SJCRH30 (cell line): ENCODE results near the gene ROCK2. TPM values are rescaled to one million over a fixed set of nuclear protein-coding genes. Genes with fewer than 3 reads are reported as not detected.

Experiments
- DNase-seq, 2 experiments: peaks; one replicate each; pipeline ENCODE4 v3.0.0-alpha.2; 2015 to 2020
- H3K27ac ChIP-seq: fragments of 250-450 bp; sonication (Bioruptor Pico); 2 replicates; pipeline ENCODE4 v1.5.1; 2020; ENCODE audit warnings: mild to moderate bottlenecking, moderate library complexity
- H3K27me3 ChIP-seq: fragments of 250-450 bp; sonication (Bioruptor Pico); 2 replicates; pipeline ENCODE4 v1.5.1; 2020; ENCODE audit warnings: mild to moderate bottlenecking, moderate library complexity
- H3K36me3 ChIP-seq: fragments of 250-450 bp; sonication (Bioruptor Pico); 2 replicates; pipeline ENCODE4 v1.5.1; 2020; ENCODE audit warnings: mild to moderate bottlenecking, moderate library complexity
- H3K4me1 ChIP-seq: fragments of 250-450 bp; sonication (Bioruptor Pico); 2 replicates; pipeline ENCODE4 v1.5.1; 2020; ENCODE audit warnings: mild to moderate bottlenecking, moderate library complexity
- H3K4me3 ChIP-seq: fragments of 250-450 bp; sonication (Bioruptor Pico); 2 replicates; pipeline ENCODE4 v1.5.1; 2020; ENCODE audit warnings: mild to moderate bottlenecking, moderate library complexity
- H3K9me3 ChIP-seq: fragments of 250-450 bp; sonication (Bioruptor Pico); replicated peaks from 2 replicates; pipeline ENCODE4 v1.5.1; 2020; ENCODE audit warnings: mild to moderate bottlenecking, moderate library complexity
- total RNA-seq: library from RNA; depleted of rRNA; stranded (reverse); fragments of >200 nt; shearing (Covaris generic); gene quantifications from 2 replicates; pipeline ENCODE4 v1.2.3, GENCODE V29; 2014

The ROCK2 gene
- total RNA-seq, 1 experiment from 2014 or later: 61.2 TPM

DNA sequence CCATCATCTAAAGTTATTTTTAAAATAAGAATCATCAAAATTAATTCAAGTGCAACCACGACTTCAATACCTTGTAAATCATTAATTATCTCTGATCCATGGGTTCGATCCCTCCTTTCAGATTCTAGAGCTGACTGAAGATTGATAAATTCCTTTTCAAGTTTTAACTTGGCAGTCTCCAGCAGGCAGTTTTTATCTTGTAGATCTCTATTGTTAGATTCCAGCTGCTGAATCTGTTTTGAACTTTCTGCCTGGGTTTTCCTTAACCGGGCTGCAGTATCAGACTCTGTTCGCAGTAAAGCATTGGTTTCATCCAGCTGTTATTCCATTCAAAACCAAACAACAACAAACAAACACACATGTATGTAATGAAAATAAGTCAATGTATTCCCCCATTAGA, 129.7 kb downstream of the ROCK2 start:
- Histone ChIP-seq H3K4me1 (no peaks in the 10 kb centered on the region), H3K27ac (no peak overlapping the region), H3K36me3 (peaks cover 68% of the 10 kb centered on the region), H3K27me3 (no peaks in the 10 kb centered on the region), H3K4me3 (no peak overlapping the region), H3K9me3 (no peaks in the 10 kb centered on the region)
- DNase-seq: no peak

DNA sequence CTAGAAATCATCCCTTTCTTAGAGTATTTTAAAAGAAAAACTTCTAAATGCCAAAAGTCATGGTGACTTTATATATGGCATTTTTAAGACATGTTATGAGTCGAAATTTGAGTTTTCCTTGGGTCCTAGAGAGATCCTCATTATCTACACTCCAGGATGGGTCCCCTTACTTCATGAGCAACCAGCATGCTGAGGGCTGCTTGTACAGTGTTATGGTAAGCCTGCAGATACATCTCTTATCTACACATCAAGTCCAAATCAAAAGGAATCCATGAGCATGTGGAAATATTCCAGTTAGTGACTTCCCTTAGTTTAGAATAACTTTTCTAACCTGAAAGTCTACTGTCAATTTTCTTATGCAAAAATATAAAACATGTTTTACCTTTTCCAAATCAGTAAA, 130.5 kb downstream of the ROCK2 start:
- no peak overlapping the region for H3K4me3 ChIP-seq
- H3K27me3 ChIP-seq: no peaks in the 10 kb centered on the region
- no peak for DNase-seq
- H3K36me3 ChIP-seq: peaks cover 63% of the 10 kb centered on the region
- H3K9me3 ChIP-seq: no peaks in the 10 kb centered on the region
- H3K4me1 ChIP-seq: no peaks in the 10 kb centered on the region
- H3K27ac ChIP-seq: no peak overlapping the region

DNA sequence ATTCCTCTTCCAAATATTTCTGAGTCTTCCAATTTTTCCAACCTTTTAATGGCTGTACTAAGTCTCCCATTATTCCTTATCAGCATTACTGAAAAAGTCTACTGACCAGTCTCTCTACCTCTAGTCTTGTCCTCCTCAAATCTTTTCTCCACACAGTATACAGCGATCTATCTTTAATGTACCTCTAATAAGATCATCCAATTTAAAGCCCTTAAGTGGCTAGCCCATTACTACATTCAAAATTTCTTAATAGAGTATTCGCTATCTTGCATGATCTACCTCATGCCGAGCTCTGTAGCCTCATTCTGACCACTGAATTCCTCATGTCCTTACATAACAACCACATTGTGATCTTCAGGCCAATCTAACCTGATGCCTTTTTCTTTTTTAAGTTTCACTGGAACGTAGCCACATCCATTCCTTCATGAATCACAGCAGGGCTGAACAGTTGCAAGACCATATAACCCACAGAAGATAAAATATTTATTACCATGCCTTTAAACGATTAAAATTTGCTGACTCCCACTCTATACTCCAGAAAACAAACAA, 131.3 kb downstream of the ROCK2 start:
- Histone ChIP-seq H3K27ac (no peak overlapping the region), H3K9me3 (no peaks in the 10 kb centered on the region), H3K27me3 (no peaks in the 10 kb centered on the region), H3K4me3 (no peak overlapping the region), H3K36me3 (peaks cover 56% of the 10 kb centered on the region), H3K4me1 (no peaks in the 10 kb centered on the region)
- DNase-seq: no peak

DNA sequence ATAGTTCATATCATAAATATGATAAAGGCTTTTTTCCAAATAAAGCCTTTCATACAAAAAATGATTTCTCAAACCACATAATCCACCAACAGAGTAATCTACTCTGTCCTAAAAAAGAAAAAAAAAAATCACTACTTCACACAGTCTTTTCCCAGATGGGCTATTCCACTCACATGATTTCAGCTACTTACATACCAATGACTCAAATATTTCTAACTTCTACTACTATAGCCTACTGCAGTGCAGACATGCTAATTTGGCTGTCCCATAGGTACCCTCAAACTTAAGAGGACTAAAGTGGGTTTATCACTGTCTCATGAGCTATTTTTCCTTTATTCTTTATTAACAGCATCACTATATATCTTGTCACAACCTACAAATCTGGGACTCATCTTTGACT, 131.8 kb downstream of the ROCK2 start:
- Histone ChIP-seq H3K27ac (no peak overlapping the region), H3K4me1 (no peaks in the 10 kb centered on the region), H3K4me3 (no peak overlapping the region), H3K36me3 (peaks cover 53% of the 10 kb centered on the region), H3K9me3 (no peaks in the 10 kb centered on the region), H3K27me3 (no peaks in the 10 kb centered on the region)
- no peak for DNase-seq

DNA sequence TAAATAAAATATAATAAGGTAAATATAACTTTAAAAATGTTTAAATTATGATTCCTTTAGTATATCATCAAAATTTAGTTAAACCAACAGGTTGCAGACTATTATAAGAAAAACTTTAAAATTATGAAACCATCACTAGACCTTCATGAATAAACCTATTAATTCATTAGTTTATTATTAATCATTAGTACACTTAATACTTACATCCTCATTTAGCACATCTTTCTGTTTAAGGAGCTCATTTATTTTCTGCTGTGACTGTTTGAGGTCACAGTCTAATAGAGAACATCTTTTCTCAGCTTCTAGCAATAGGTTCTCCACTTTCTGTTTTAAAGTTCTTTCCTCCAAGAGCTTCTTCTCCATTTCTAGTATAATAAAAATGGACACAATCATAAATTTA, 136.4 kb downstream of the ROCK2 start:
- Histone ChIP-seq H3K9me3 (no peaks in the 10 kb centered on the region), H3K4me3 (no peak overlapping the region), H3K27me3 (no peaks in the 10 kb centered on the region), H3K4me1 (no peaks in the 10 kb centered on the region), H3K27ac (no peak overlapping the region), H3K36me3 (peaks cover 34% of the 10 kb centered on the region)
- DNase-seq: no peak

DNA sequence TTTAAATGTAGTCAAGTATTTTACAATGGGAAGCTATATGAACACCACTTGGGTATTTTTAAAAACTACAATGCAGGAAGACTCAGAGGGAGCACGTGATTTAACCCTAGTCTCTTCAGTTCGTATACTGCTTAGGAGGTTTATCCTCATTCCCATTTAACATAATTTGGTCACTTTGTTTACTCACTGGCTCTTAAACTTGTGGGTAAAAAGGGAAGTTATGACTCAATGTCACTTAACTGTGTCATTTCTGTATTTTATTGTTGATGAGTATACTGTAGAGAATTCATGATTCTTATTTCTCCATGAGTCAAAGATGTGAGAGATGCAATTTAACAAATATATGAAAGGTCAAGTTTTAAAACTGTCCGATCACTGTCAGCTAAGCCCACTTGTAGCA, 141.0 kb downstream of the ROCK2 start:
- no peak overlapping the region for H3K4me3 ChIP-seq
- peaks cover 39% of the 10 kb centered on the region for H3K36me3 ChIP-seq
- no peaks in the 10 kb centered on the region for H3K4me1 ChIP-seq
- no peak overlapping the region for H3K27ac ChIP-seq
- DNase-seq: no peak
- no peaks in the 10 kb centered on the region for H3K9me3 ChIP-seq
- H3K27me3 ChIP-seq: no peaks in the 10 kb centered on the region

DNA sequence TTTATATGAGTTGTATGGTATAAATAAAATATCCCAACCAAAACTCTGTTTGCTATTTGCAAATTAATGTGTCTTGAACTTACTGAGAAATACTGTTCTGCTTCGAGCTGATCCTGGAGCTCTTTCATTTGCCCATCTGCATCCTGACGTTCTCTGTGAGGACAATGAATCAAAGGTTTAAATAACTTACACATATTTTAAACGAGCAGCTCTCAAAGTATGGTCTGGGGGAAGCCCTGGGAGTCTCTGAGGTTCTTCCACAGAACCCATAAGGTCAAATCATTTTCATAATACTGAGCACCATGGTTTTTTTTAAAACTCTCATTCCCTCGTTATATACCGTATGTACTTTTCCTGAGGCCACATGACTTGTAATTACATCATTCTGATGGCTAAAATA, 142.5 kb downstream of the ROCK2 start:
- Histone ChIP-seq H3K27me3 (no peaks in the 10 kb centered on the region), H3K36me3 (peaks cover 47% of the 10 kb centered on the region), H3K4me3 (no peak overlapping the region), H3K9me3 (no peaks in the 10 kb centered on the region), H3K4me1 (no peaks in the 10 kb centered on the region), H3K27ac (no peak overlapping the region)
- DNase-seq: no peak

DNA sequence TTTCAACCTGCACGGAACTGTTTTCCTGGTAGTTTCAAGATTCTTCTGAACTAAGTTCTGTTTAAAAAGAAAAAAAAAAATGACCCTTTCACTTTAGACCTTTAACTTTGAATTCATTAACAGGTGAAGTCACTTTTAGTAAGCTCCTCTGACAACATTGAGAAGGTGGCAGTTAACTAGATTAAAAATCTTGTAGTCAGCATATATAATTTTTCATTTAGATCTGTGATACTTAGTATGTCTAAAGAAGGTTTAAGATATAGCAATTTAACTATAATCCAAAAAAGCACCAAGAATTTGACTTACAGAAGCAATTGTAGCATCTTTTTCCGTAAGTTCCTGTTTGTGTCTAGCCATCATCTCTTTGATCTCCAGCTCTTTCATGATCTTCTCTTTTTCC, 143.8 kb downstream of the ROCK2 start:
- H3K9me3 ChIP-seq: no peaks in the 10 kb centered on the region
- H3K27me3 ChIP-seq: no peaks in the 10 kb centered on the region
- H3K4me3 ChIP-seq: no peak overlapping the region
- peaks cover 56% of the 10 kb centered on the region for H3K36me3 ChIP-seq
- no peaks in the 10 kb centered on the region for H3K4me1 ChIP-seq
- no peak overlapping the region for H3K27ac ChIP-seq
- no peak for DNase-seq

DNA sequence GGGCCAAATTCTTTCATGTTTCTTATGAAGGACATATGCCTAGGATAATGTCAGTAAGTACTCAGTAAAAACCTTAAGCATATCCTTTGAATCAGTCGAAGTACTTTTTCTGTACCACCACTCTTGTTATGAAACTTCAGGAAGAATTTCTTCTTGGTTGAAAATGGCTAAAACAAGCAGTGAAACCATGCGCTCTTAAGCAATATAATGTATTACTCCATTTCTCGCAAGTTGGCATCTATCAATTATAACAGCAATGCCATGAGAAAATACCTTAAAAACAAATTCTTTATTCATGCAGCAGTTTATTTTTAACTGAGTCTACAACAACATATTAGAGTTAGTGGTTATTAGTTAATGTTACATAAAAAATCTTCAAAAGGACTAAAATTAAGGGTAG, 148.2 kb downstream of the ROCK2 start:
- no peak overlapping the region for H3K27ac ChIP-seq
- H3K9me3 ChIP-seq: no peaks in the 10 kb centered on the region
- DNase-seq: no peak
- no peaks in the 10 kb centered on the region for H3K27me3 ChIP-seq
- H3K36me3 ChIP-seq: peaks cover 75% of the 10 kb centered on the region
- H3K4me3 ChIP-seq: no peak overlapping the region
- no peaks in the 10 kb centered on the region for H3K4me1 ChIP-seq

DNA sequence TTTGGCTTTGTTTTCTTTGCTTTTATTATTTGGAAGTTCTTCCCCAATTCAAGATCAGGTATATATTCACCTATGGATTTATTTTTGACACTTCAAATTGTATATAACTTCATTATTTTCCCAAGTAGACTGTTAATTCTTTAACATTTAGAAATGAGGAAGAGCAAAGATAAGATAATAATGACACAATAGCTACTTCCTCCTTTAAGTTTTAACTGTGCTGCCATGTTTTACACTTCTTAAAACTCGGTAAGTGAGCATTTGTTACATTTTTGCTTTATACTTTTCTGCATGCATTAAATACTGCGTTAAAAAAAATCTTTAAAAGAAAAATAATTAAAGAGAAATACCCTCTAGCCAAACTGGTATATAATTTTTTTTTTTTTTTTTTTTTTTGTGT, 156.7 kb downstream of the ROCK2 start:
- Histone ChIP-seq H3K36me3 (peaks cover 42% of the 10 kb centered on the region), H3K4me3 (no peak overlapping the region), H3K27ac (no peak overlapping the region)

DNA sequence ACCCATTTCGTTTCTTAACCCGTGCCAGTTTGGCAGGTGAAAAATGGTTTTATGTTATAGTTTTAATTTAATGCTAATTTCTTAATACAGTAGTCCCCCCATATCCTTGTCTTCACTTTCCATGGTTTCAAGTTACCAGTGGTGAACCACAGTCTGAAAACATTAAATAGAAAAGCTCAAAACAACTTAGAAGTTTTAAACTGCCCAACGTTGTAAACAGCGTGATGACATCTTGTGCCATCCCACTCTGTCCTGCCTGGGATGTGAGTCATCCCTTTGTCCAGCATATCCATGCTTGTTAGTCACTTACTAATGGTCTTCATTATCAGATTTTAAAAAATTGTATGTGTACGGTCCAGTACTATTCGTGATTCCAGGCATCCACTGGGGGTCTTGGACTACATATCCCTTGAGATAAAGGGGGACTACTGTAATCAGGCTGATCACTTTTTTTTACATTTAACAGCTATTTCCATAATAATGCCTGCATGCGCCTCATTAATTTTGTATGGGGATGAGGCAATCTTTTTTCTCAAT, 157.3 kb downstream of the ROCK2 start:
- DNase-seq: no peak
- H3K9me3 ChIP-seq: no peaks in the 10 kb centered on the region
- peaks cover 43% of the 10 kb centered on the region for H3K36me3 ChIP-seq

More for the DNA sequence above, 156.7 kb downstream of the ROCK2 start:
- Histone ChIP-seq H3K9me3 (no peaks in the 10 kb centered on the region), H3K27me3 (no peaks in the 10 kb centered on the region), H3K4me1 (no peaks in the 10 kb centered on the region)
- DNase-seq: no peak

DNA sequence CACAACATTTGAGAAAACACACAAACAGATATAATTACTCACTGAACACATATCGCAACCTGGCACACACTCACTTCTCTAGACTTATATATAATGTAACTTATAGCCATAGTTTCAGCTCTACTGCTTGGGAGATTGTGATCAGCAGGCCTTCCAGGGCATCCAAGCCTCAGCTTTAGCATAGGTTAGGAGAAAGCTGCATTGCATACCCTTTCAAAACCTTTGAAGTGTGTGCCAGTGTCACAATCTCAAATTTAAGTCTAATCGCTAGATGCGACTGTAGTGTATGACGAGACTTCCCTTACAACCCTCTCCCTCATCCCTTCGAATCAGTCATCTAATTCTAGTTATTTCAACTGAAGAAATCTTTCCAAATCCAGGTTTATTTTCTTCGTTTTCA, 158.3 kb downstream of the ROCK2 start:
- H3K27ac ChIP-seq: no peak overlapping the region
- H3K36me3 ChIP-seq: peaks cover 39% of the 10 kb centered on the region
- H3K9me3 ChIP-seq: no peaks in the 10 kb centered on the region
- no peak overlapping the region for H3K4me3 ChIP-seq
- no peak for DNase-seq
- H3K27me3 ChIP-seq: no peaks in the 10 kb centered on the region
- no peaks in the 10 kb centered on the region for H3K4me1 ChIP-seq

More for the DNA sequence above, 157.3 kb downstream of the ROCK2 start:
- Histone ChIP-seq H3K4me1 (no peaks in the 10 kb centered on the region), H3K27ac (no peak overlapping the region), H3K4me3 (no peak overlapping the region), H3K27me3 (no peaks in the 10 kb centered on the region)

DNA sequence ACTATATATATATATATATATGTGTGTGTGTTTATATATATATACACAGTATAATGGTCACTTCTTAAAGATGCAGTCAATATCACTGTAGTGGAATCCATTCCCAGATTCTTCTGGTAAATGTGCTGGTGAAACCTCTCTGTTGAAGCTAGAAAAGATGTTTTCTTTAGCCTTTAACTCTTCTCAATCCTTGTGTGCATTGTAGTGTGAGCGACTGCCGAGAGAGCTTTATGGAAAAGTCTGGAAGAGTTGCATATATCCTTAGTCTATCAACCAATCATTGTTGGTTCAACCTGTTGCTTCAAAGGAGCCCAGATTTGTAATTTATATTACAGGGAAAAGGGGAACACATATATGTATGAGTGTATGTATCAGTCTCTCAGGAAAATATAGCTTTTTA, 161.5 kb downstream of the ROCK2 start:
- Histone ChIP-seq H3K36me3 (peaks cover 29% of the 10 kb centered on the region), H3K4me1 (no peaks in the 10 kb centered on the region), H3K27me3 (no peaks in the 10 kb centered on the region), H3K27ac (no peak overlapping the region), H3K9me3 (no peaks in the 10 kb centered on the region), H3K4me3 (no peak overlapping the region)
- DNase-seq: no peak

DNA sequence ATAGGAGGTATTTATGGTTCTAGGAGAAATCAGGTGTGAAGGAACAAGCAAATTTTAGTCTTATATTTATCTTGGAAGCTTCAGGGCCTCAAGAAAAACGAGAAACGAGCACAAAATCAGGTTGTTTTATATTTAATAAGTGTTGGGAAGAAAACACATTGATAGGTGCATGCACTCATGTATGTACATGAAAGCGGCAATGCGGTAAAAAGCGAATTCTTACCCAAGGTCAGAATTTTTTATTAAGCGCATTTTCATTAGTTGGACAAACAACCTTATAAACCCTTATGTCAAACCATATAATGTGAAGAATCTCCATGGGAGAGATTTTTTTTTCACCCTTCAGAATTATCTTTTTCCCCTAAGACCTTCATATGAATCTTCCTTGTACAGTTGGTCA, 163.8 kb downstream of the ROCK2 start:
- H3K36me3 ChIP-seq: peaks cover 19% of the 10 kb centered on the region
- H3K4me3 ChIP-seq: no peak overlapping the region
- no peaks in the 10 kb centered on the region for H3K27me3 ChIP-seq
- DNase-seq: no peak
- H3K27ac ChIP-seq: no peak overlapping the region
- no peaks in the 10 kb centered on the region for H3K9me3 ChIP-seq
- H3K4me1 ChIP-seq: peaks cover 5% of the 10 kb centered on the region

DNA sequence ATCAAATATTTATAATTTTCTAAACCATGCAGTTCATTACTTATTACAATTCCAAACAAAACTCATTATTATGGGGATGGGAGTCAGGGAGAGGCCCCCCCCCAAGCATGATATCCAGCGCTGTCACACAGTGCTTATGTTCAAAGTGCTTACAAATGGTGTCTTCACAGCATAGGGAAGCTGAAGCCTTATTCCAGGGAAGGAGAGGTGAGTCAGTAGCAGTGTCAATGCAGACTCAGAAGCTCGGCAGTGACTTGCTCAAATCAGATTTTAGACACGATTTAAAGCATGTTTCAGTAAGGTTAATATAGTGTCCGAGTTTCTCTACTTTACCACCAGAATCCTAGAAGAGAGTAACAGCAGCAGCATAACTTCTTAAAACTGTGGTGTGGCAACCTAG, 164.5 kb downstream of the ROCK2 start:
- H3K27me3 ChIP-seq: no peaks in the 10 kb centered on the region
- H3K4me1 ChIP-seq: peaks cover 11% of the 10 kb centered on the region
- no peak for DNase-seq
- no peak overlapping the region for H3K27ac ChIP-seq
- H3K9me3 ChIP-seq: no peaks in the 10 kb centered on the region; the same call in 1 of the 2 replicates
- H3K36me3 ChIP-seq: peaks cover 15% of the 10 kb centered on the region
- no peak overlapping the region for H3K4me3 ChIP-seq

DNA sequence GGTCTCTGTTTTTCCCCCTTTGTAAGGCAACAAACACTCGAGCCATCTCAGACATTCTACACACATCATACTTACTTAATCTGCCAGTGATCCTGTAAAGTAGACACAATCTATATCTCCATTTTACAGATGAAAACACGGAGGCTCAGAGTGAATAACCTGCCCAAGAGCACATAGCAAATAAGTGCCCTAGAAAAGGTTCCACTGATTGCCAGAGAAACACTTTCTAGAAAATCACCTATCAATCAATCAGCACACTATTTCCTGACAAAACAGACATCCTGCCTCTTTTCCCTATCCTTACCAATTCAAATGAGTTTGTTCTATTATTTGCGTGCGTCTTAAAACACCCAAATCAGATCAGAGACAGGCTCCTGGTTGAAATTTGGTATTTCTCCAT, 165.2 kb downstream of the ROCK2 start:
- H3K27ac ChIP-seq: no peak overlapping the region
- H3K4me3 ChIP-seq: no peak overlapping the region
- no peaks in the 10 kb centered on the region for H3K27me3 ChIP-seq
- no peak for DNase-seq
- H3K36me3 ChIP-seq: peaks cover 15% of the 10 kb centered on the region
- no peaks in the 10 kb centered on the region; the same call in 1 of the 2 replicates for H3K9me3 ChIP-seq
- H3K4me1 ChIP-seq: peaks cover 13% of the 10 kb centered on the region
